ENCODE measurements around the gene EMX2. TPM values are rescaled to one million over a fixed set of nuclear protein-coding genes. Genes with fewer than 3 reads are reported as not detected.

Gene EMX2
- total RNA-seq, 1 experiment from 2014 or later = not detected

DNA sequence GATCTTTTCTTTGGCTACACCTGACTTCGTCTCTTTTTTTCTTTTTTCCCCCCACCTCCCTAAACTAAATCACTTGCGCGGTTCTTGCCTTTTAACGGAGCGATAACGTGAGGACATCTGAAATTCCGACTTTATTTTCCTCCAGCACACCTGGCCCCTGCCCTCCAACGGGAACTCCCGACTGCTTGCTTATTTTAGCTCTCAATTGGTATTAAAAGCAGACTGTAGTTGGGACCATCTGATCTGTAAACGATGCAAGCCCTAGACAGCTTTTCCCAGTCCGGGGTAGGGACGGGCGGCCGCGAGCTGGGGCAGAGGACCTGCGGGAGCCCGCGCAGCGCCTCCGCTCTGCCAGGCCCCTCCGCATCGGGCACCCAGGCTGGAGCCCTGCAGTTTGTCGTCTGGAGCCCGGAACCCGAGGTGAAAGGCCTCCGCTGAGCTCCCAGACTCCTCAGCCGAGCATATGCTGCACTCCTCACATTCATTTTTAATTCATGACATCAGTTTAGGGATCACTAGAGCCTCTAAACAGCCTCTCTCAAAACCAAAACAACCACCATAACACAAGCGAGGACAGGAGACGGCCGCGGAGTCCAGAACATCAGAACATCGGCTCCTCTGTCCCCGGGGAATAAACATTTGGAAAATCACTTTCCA lies 10.0 kb upstream of the EMX2 start:
- Histone ChIP-seq H3K4me3 (replicated peaks in 1 of 2; ENCODE audit: low read depth in 1 of 2, low read length in 2 of 2) (no peak overlapping the region), H2AFZ (ENCODE audit: low read depth, low read length, poor library complexity, severe bottlenecking) (no peak overlapping the region), H3K9me3 (ENCODE audit: control insufficient read depth in 1 of 2, insufficient read depth in 1 of 2, low read depth in 1 of 2, low read length in 2 of 2) (no peaks in the 10 kb centered on the region), H3K9ac (ENCODE audit: low read length) (no peak overlapping the region), H3K27ac (ENCODE audit: low read depth, low read length) (no peak overlapping the region), H3K79me2 (ENCODE audit: insufficient read depth, low read length) (no peaks in the 10 kb centered on the region), H3K27me3 (ENCODE audit: insufficient read depth, low read length) (peaks cover 40% of the 10 kb centered on the region), H3K9me2 (ENCODE audit: insufficient read depth) (no peaks in the 10 kb centered on the region), H3K4me2 (ENCODE audit: low read length) (no peak overlapping the region), H3K4me1 (ENCODE audit: control insufficient read depth in 1 of 2, insufficient read depth in 2 of 2, low read length in 2 of 2) (peaks cover 0 to 3% of the 10 kb centered on the region in 2 experiments; a peak in 1 of 4 replicates), H3K36me3 (ENCODE audit: control insufficient read depth in 1 of 2, insufficient read depth in 2 of 2, low read length in 2 of 2) (no peaks in the 10 kb centered on the region), H4K20me1 (ENCODE audit: insufficient read depth) (no peaks in the 10 kb centered on the region)
- CTCF ChIA-PET = interaction anchor here (1.4 kb wide), 1 partner anchor 36 kb away, joined by 4 read pairs; no protein-coding TSS in a partner anchor
- RAD21 ChIA-PET (ENCODE audit: low non-redundant PET in 1 of 2, low total read pairs in 2 of 2, uncharacterized antibody in 2 of 2, unreplicated experiment in 2 of 2) = interaction anchor here in 1 of 2 experiments (0.6 kb wide), 1 partner anchor 267 kb away, joined by 3 read pairs; no protein-coding TSS in a partner anchor
- TF ChIP-seq CEBPB (IDR thresholded peaks at IDR 0.05; ENCODE audit: low read depth) (no peak), JUND (IDR thresholded peaks at IDR 0.05) (no peak), ZFX (IDR thresholded peaks at IDR 0.05) (no peak), SIN3A (IDR thresholded peaks at IDR 0.05; ENCODE audit: low read depth) (no peak), SRF (IDR thresholded peaks at IDR 0.05; ENCODE audit: low read depth) (no peak), ZNF274 (IDR thresholded peaks at IDR 0.05; ENCODE audit: low read depth, low read length) (no peak), EZH2 (IDR thresholded peaks at IDR 0.05) (no peak)
- TF ChIP-seq, protein P1, sequence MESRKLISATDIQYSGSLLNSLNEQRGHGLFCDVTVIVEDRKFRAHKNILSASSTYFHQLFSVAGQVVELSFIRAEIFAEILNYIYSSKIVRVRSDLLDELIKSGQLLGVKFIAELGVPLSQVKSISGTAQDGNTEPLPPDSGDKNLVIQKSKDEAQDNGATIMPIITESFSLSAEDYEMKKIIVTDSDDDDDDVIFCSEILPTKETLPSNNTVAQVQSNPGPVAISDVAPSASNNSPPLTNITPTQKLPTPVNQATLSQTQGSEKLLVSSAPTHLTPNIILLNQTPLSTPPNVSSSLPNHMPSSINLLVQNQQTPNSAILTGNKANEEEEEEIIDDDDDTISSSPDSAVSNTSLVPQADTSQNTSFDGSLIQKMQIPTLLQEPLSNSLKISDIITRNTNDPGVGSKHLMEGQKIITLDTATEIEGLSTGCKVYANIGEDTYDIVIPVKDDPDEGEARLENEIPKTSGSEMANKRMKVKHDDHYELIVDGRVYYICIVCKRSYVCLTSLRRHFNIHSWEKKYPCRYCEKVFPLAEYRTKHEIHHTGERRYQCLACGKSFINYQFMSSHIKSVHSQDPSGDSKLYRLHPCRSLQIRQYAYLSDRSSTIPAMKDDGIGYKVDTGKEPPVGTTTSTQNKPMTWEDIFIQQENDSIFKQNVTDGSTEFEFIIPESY (IDR thresholded peaks at IDR 0.05; ENCODE audit: extremely low read depth, insufficient replicate concordance, low read length) = no peak
- TF ChIP-seq, protein P2, sequence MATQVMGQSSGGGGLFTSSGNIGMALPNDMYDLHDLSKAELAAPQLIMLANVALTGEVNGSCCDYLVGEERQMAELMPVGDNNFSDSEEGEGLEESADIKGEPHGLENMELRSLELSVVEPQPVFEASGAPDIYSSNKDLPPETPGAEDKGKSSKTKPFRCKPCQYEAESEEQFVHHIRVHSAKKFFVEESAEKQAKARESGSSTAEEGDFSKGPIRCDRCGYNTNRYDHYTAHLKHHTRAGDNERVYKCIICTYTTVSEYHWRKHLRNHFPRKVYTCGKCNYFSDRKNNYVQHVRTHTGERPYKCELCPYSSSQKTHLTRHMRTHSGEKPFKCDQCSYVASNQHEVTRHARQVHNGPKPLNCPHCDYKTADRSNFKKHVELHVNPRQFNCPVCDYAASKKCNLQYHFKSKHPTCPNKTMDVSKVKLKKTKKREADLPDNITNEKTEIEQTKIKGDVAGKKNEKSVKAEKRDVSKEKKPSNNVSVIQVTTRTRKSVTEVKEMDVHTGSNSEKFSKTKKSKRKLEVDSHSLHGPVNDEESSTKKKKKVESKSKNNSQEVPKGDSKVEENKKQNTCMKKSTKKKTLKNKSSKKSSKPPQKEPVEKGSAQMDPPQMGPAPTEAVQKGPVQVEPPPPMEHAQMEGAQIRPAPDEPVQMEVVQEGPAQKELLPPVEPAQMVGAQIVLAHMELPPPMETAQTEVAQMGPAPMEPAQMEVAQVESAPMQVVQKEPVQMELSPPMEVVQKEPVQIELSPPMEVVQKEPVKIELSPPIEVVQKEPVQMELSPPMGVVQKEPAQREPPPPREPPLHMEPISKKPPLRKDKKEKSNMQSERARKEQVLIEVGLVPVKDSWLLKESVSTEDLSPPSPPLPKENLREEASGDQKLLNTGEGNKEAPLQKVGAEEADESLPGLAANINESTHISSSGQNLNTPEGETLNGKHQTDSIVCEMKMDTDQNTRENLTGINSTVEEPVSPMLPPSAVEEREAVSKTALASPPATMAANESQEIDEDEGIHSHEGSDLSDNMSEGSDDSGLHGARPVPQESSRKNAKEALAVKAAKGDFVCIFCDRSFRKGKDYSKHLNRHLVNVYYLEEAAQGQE (IDR thresholded peaks at IDR 0.05; ENCODE audit: low read depth) = no peak
- POLR2A ChIA-PET = no interaction called here
- DNase-seq (ENCODE audit: low read depth, low spot score) (no peak), ATAC-seq (no peak)
- intact Hi-C loops (cut with micrococcal nuclease) = loop anchor here (10.0 kb wide), 1 partner anchor 222 kb away; no protein-coding TSS in a partner anchor
- no TSS peak for BruUV-seq (replicated peaks)
